Non-pigmented ciliary epithelial cell (primary cell): Measurements from ENCODE around the gene ZCCHC24.

Experiments used
- DNase-seq: peaks from one replicate; pipeline ENCODE4 v3.0.0-alpha.2; 2010; ENCODE audit warnings: low read depth

ZCCHC24 gene

GRCh38 chr10:79446758-79447084 lies 1.3 kb upstream of the ZCCHC24 start:
- DNase-seq = no peak

GRCh38 chr10:79445977-79446757 lies 743 bp upstream of the ZCCHC24 start:
- no peak for DNase-seq

- no peak for DNase-seq
Measured at GRCh38 chr10:79444199-79445119, 965 bp downstream of the ZCCHC24 start.

GRCh38 chr10:79443338-79444198 lies 1.9 kb downstream of the ZCCHC24 start:
- no peak for DNase-seq

- DNase-seq = no peak
Measured at GRCh38 chr10:79442171-79443040, 3.0 kb downstream of the ZCCHC24 start.

GRCh38 chr10:79441433-79441832 lies 4.0 kb downstream of the ZCCHC24 start:
- DNase-seq = no peak

GRCh38 chr10:79440281-79440680 lies 5.1 kb downstream of the ZCCHC24 start:
- no peak for DNase-seq

GRCh38 chr10:79438699-79439085 lies 6.7 kb downstream of the ZCCHC24 start:
- DNase-seq = no peak

GRCh38 chr10:79438021-79438698 lies 7.3 kb downstream of the ZCCHC24 start:
- no peak for DNase-seq

- no peak for DNase-seq
Measured at GRCh38 chr10:79437111-79437814, 8.2 kb downstream of the ZCCHC24 start.

GRCh38 chr10:79436850-79437103 lies 8.6 kb downstream of the ZCCHC24 start:
- DNase-seq = no peak

- DNase-seq = no peak
Measured at GRCh38 chr10:79436066-79436849, 9.2 kb downstream of the ZCCHC24 start.

GRCh38 chr10:79435271-79436065 lies 10.0 kb downstream of the ZCCHC24 start:
- DNase-seq = no peak

GRCh38 chr10:79434821-79435251 lies 10.6 kb downstream of the ZCCHC24 start:
- no peak for DNase-seq

- no peak for DNase-seq
Measured at GRCh38 chr10:79434223-79434687, 11.2 kb downstream of the ZCCHC24 start.

- DNase-seq = no peak
Measured at GRCh38 chr10:79433324-79434222, 11.9 kb downstream of the ZCCHC24 start.
